ENCODE data around the gene AGAP5.

DNA sequence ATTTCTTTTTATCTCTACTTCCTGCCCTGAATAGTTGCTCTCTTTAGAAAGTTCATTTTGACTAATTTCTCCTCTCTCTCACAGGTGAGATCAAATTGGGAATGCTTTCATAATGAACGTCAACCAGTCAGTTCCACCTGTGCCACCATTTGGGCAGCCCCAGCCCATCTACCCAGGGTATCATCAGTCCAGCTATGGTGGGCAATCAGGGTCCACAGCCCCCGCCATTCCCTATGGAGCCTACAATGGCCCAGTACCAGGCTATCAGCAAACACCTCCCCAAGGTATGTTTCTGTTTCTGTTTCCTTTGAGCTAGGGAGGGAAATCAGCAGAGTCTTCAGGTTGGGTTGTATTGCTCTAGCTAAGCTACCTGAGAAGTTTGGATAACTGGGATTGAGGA is 48.8 kb upstream of the AGAP5 start:
- TF ChIP-seq NFXL1 (IDR thresholded peaks at IDR 0.05; ENCODE audit: borderline replicate concordance) (no peak), MEF2A (IDR thresholded peaks at IDR 0.05; ENCODE audit: insufficient read depth, low read depth, low read length) (no peak), ETV6 (conservative IDR thresholded peaks at IDR 0.05 in 1 of 2, IDR thresholded peaks at IDR 0.05 in 1 of 2; ENCODE audit: borderline replicate concordance in 1 of 2, low read depth in 1 of 2) (no peak), POLR2AphosphoS5 (IDR thresholded peaks at IDR 0.05; ENCODE audit: low read length) (no peak), RCOR1 (conservative IDR thresholded peaks at IDR 0.05; ENCODE audit: low read depth, low read length) (no peak), HCFC1 (IDR thresholded peaks at IDR 0.05; ENCODE audit: low read length) (no peak), IKZF1 (conservative IDR thresholded peaks at IDR 0.05) (no peak), REST (IDR thresholded peaks at IDR 0.05; ENCODE audit: low read depth, low read length) (no peak), CBFB (IDR thresholded peaks at IDR 0.05; ENCODE audit: low read depth) (no peak), FOXM1 (IDR thresholded peaks at IDR 0.05; ENCODE audit: low read depth, low read length) (no peak), SMARCA5 (IDR thresholded peaks at IDR 0.05) (no peak)
- TF ChIP-seq, protein P1, sequence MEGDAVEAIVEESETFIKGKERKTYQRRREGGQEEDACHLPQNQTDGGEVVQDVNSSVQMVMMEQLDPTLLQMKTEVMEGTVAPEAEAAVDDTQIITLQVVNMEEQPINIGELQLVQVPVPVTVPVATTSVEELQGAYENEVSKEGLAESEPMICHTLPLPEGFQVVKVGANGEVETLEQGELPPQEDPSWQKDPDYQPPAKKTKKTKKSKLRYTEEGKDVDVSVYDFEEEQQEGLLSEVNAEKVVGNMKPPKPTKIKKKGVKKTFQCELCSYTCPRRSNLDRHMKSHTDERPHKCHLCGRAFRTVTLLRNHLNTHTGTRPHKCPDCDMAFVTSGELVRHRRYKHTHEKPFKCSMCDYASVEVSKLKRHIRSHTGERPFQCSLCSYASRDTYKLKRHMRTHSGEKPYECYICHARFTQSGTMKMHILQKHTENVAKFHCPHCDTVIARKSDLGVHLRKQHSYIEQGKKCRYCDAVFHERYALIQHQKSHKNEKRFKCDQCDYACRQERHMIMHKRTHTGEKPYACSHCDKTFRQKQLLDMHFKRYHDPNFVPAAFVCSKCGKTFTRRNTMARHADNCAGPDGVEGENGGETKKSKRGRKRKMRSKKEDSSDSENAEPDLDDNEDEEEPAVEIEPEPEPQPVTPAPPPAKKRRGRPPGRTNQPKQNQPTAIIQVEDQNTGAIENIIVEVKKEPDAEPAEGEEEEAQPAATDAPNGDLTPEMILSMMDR (IDR thresholded peaks at IDR 0.05 in 2 of 3, conservative IDR thresholded peaks at IDR 0.05 in 1 of 3; ENCODE audit: control insufficient read depth in 2 of 3, extremely low read depth in 1 of 3, insufficient read depth in 1 of 3, low read depth in 3 of 3, low read length in 3 of 3): no peak
